Lower lobe of right lung (tissue), 2 donors: ENCODE results near the gene ROPN1B. TPM values are rescaled to one million over a fixed set of nuclear protein-coding genes. Genes with fewer than 3 reads are reported as not detected.
A peak's percentile ranks its signal among the peaks of the same experiment; 100 is the strongest.
"Not testable (repeated sequence)": the region's sequence is repeated elsewhere in the genome, so short reads cannot be mapped to it uniquely, and the experiment has no call there.

Experiments used
- ATAC-seq, 2 donors: fragments of 200-7000 bp; cut with Tn5 transposase; one replicate each; pipeline ENCODE4 v1.9.1; 2020 to 2022; ENCODE audit warnings: mild to moderate bottlenecking in 2 of 2, moderate library complexity in 2 of 2
- DNase-seq: peaks from one replicate; pipeline ENCODE4 v3.0.0-alpha.2; 2020
- H3K27ac ChIP-seq: fragments of 200-600 bp; one replicate; pipeline ENCODE4 v1.8.0; 2022
- H3K27me3 ChIP-seq: fragments of 200-600 bp; one replicate; pipeline ENCODE4 v1.8.0; 2022; ENCODE audit warnings: low read depth
- H3K36me3 ChIP-seq: fragments of 200-600 bp; one replicate; pipeline ENCODE4 v1.8.0; 2022; ENCODE audit warnings: mild to moderate bottlenecking
- H3K4me1 ChIP-seq: fragments of 200-600 bp; one replicate; pipeline ENCODE4 v1.8.0; 2022
- H3K4me3 ChIP-seq: fragments of 200-600 bp; one replicate; pipeline ENCODE4 v1.8.0; 2022; ENCODE audit warnings: mild to moderate bottlenecking
- H3K9me3 ChIP-seq: fragments of 200-600 bp; one replicate; pipeline ENCODE4 v1.8.0; 2022
- CTCF ChIP-seq: fragments of 200-600 bp; IDR thresholded peaks from one replicate; pipeline ENCODE4 v1.8.0; 2022; ENCODE audit warnings: antibody characterized with exemption, mild to moderate bottlenecking
- intact Hi-C: fragments of 100-400 bp; cut with DNase I; formaldehyde crosslinking; loops from one replicate; pipeline ENCODE4 v1.11.0; 2022
- total RNA-seq: library from RNA; stranded (reverse); fragmentation: NEBNext Ultra II Directional; extraction: Animal tissue kit (Norgen Biotek cat#: 25700); gene quantifications from one replicate; pipeline ENCODE4 v1.2.1, GENCODE V29; 2021
- donor health status: DM: no; HTN: yes; CAD: no; lungs with severe emphysema.

Gene ROPN1B
- total RNA-seq, 1 donor from 2014 or later = 0.50 TPM

- no peak for DNase-seq
- peaks cover 25% of the 10 kb centered on the region for H3K27me3 ChIP-seq
Measured at GRCh38 chr3:125961289-125961589, 7.7 kb upstream of the ROPN1B start.

GRCh38 chr3:125963834-125964233 lies 5.1 kb upstream of the ROPN1B start:
- H3K4me3 ChIP-seq, ATAC-seq, H3K36me3 ChIP-seq, H3K27ac ChIP-seq, H3K9me3 ChIP-seq, intact Hi-C loops, DNase-seq, H3K4me1 ChIP-seq: not testable (repeated sequence)
- H3K27me3 ChIP-seq = peaks cover 14% of the 10 kb centered on the region

More at GRCh38 chr3:125961289-125961589, 7.7 kb upstream of the ROPN1B start:
- TF ChIP-seq CTCF = no peak
- intact Hi-C loops = no loop called here
- no peak for ATAC-seq
- no peak overlapping the region for H3K27ac ChIP-seq
- H3K36me3 ChIP-seq = no peaks in the 10 kb centered on the region
- H3K4me1 ChIP-seq = no peaks in the 10 kb centered on the region
- H3K4me3 ChIP-seq = no peak overlapping the region
- no peaks in the 10 kb centered on the region for H3K9me3 ChIP-seq

- ATAC-seq = no peak
- Histone ChIP-seq H3K4me3 (no peak overlapping the region), H3K36me3 (no peaks in the 10 kb centered on the region), H3K27ac (no peak overlapping the region), H3K9me3 (no peaks in the 10 kb centered on the region), H3K27me3 (peaks cover 5% of the 10 kb centered on the region), H3K4me1 (no peaks in the 10 kb centered on the region)
- no peak for DNase-seq
- TF ChIP-seq CTCF = no peak
- intact Hi-C loops = no loop called here
Measured at GRCh38 chr3:125965505-125965904, 3.5 kb upstream of the ROPN1B start.

GRCh38 chr3:125967156-125967555 lies 1.8 kb upstream of the ROPN1B start:
- peaks cover 4% of the 10 kb centered on the region for H3K4me1 ChIP-seq
- no peak for TF ChIP-seq CTCF
- H3K27me3 ChIP-seq = peaks cover 19% of the 10 kb centered on the region
- no peak overlapping the region for H3K4me3 ChIP-seq
- ATAC-seq = no peak
- no peak overlapping the region for H3K27ac ChIP-seq
- H3K9me3 ChIP-seq = no peaks in the 10 kb centered on the region
- intact Hi-C loops = no loop called here
- no peaks in the 10 kb centered on the region for H3K36me3 ChIP-seq
- no peak for DNase-seq

- peaks cover 20% of the 10 kb centered on the region for H3K27me3 ChIP-seq
- H3K36me3 ChIP-seq, H3K4me1 ChIP-seq, DNase-seq, intact Hi-C loops, H3K4me3 ChIP-seq, H3K9me3 ChIP-seq, ATAC-seq, H3K27ac ChIP-seq: not testable (repeated sequence)
Measured at GRCh38 chr3:125968121-125968520, 857 bp upstream of the ROPN1B start.

DNA sequence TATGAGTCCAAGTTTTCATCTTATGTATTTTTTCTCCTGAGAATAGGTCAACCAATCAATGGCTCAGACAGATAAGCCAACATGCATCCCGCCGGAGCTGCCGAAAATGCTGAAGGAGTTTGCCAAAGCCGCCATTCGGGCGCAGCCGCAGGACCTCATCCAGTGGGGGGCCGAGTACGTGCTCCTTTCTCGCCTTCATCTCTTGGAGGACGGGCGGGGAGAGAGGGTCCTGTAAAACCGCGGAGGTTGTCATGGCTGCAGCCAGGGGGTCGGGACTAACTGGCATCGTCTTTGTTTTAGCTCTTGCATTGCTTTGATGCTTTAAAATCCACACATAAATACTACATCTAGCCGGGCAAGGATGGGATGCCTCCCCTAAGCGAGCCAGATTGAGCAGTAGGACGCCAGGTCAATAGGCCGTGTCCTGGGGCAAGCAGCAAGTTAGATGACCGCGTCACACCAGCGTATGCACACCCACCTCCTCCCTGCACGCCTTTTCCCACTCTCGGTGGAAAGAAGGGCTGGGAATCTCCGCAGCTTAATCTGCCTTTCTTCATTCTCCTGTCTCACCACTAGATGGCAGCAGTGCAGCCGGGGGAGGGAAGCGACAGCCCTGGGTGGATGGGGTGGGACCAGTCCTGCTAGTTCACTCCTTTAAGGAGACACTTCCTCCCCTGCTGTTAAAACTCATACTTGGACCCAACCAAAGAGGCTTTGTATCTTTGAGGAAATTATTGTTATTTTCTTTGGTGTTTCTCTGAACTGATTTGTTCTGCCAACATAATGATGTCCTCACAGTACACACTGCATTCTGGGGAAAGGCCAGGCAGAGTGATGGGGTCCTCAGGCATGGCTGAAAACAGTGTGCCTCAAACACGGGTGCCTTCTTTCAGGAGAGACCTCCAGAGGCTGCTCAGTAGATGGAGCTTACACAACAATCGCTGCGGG lies 3.3 kb downstream of the ROPN1B start:
- Histone ChIP-seq H3K27me3 (peaks cover 20% of the 10 kb centered on the region), H3K4me3 (peak overlapping the region; percentile 27)
- DNase-seq (peak; percentile 49), ATAC-seq (peak; percentile 86 to 90)
- H3K27ac ChIP-seq, H3K4me1 ChIP-seq, intact Hi-C loops, H3K9me3 ChIP-seq, H3K36me3 ChIP-seq: not testable (repeated sequence)
- peak; percentile 78 for TF ChIP-seq CTCF

DNA sequence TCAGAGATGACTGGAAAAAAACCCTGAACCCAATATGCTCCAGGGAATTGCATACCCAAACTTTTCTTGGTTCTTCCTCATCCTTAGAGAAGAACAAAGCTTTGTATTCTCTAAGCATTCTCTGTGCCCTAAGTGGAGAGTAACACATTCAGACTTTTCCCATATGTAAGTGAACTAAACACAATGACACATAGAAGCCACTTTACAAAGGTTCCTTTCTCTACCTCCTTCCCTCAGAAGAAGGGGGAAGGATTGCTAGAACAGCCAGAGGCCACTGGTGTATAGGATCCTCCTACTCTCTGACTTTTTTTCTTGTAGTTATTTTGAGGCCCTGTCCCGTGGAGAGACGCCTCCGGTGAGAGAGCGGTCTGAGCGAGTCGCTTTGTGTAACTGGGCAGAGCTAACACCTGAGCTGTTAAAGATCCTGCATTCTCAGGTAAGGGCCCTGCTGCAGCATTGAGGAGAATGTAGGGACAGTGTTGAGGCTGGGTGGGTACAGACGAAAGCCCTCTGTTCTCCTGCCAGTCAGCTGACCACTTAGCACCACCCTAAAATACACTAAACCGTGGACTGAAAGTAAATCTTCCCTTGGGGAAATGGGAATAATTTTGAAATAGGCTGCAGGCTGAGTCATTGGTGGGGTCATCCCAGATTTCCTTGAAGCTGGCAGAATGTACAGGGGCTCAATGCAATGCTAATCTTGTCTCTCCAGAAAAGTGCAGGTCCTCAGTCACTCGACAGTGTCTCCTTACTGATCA lies 6.4 kb downstream of the ROPN1B start:
- H3K4me3 ChIP-seq, DNase-seq, H3K36me3 ChIP-seq, intact Hi-C loops, H3K27ac ChIP-seq, H3K4me1 ChIP-seq, ATAC-seq, H3K9me3 ChIP-seq: not testable (repeated sequence)
- peaks cover 16% of the 10 kb centered on the region for H3K27me3 ChIP-seq

DNA sequence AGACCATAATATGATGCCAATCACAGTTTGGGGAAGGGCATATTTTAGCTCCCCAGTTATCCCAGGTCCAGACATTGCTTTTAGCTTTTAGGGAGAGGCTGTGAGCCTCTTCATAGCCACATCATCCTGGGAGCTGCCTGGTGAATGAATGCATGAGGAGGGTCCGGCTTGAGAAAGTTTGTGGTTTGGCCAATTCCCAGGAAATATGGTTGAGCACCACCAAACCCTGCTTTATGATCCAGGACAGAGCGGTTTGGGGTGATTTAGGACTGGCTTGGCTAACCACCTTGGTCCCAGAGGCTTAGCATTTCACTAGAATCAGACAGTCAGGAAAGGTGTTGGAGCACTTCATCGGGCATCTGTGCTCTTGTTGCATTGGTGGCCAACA lies 7.0 kb downstream of the ROPN1B start:
- H3K4me1 ChIP-seq, DNase-seq, H3K9me3 ChIP-seq, H3K36me3 ChIP-seq, intact Hi-C loops, ATAC-seq, H3K4me3 ChIP-seq, H3K27ac ChIP-seq: not testable (repeated sequence)
- peaks cover 10% of the 10 kb centered on the region for H3K27me3 ChIP-seq

- intact Hi-C loops, DNase-seq, H3K36me3 ChIP-seq, H3K27ac ChIP-seq, H3K9me3 ChIP-seq, H3K27me3 ChIP-seq, H3K4me3 ChIP-seq, H3K4me1 ChIP-seq, ATAC-seq: not testable (repeated sequence)
Measured at GRCh38 chr3:125977104-125977503, 8.1 kb downstream of the ROPN1B start.
